ENCODE results near the gene ADARB2. TPM values are rescaled to one million over a fixed set of nuclear protein-coding genes. Genes with fewer than 3 reads are reported as not detected.

ADARB2 gene
- total RNA-seq, 1 donor from 2014 or later, result not detected

- DNase-seq (ENCODE audit: low spot score), result no peak
Observed at GRCh38 chr10:1663226-1663625, 74.1 kb downstream of the ADARB2 start.

GRCh38 chr10:1662438-1663025 lies 74.8 kb downstream of the ADARB2 start:
- DNase-seq (ENCODE audit: low spot score), result no peak

- no peak for DNase-seq (ENCODE audit: low spot score)
Observed at GRCh38 chr10:1661859-1662437, 75.4 kb downstream of the ADARB2 start.

- no peak for DNase-seq (ENCODE audit: low spot score)
Observed at GRCh38 chr10:1661416-1661815, 75.9 kb downstream of the ADARB2 start.

- no peak for DNase-seq (ENCODE audit: low spot score)
Observed at GRCh38 chr10:1660815-1661214, 76.5 kb downstream of the ADARB2 start.

- DNase-seq (ENCODE audit: low spot score), result no peak
Observed at GRCh38 chr10:1660386-1660785, 76.9 kb downstream of the ADARB2 start.

- no peak for DNase-seq (ENCODE audit: low spot score)
Observed at GRCh38 chr10:1659221-1659791, 78.0 kb downstream of the ADARB2 start.

GRCh38 chr10:1658658-1659057 lies 78.7 kb downstream of the ADARB2 start:
- no peak for DNase-seq (ENCODE audit: low spot score)

GRCh38 chr10:1657479-1657878 lies 79.8 kb downstream of the ADARB2 start:
- peak; percentile 11 for DNase-seq (ENCODE audit: low spot score)

- no peak for DNase-seq (ENCODE audit: low spot score)
Observed at GRCh38 chr10:1655367-1655766, 82.0 kb downstream of the ADARB2 start.

GRCh38 chr10:1654811-1655356 lies 82.4 kb downstream of the ADARB2 start:
- DNase-seq (ENCODE audit: low spot score), result no peak

- no peak for DNase-seq (ENCODE audit: low spot score)
Observed at GRCh38 chr10:1654247-1654646, 83.1 kb downstream of the ADARB2 start.

GRCh38 chr10:1653321-1653720 lies 84.0 kb downstream of the ADARB2 start:
- DNase-seq (ENCODE audit: low spot score), result no peak

GRCh38 chr10:1652151-1652550 lies 85.2 kb downstream of the ADARB2 start:
- no peak for DNase-seq (ENCODE audit: low spot score)

- no peak for DNase-seq (ENCODE audit: low spot score)
Observed at GRCh38 chr10:1651270-1651966, 85.9 kb downstream of the ADARB2 start.

- DNase-seq (ENCODE audit: low spot score), result no peak
Observed at GRCh38 chr10:1650542-1651269, 86.6 kb downstream of the ADARB2 start.

- no peak for DNase-seq (ENCODE audit: low spot score)
Observed at GRCh38 chr10:1648648-1649047, 88.7 kb downstream of the ADARB2 start.

GRCh38 chr10:1646332-1646731 lies 91.0 kb downstream of the ADARB2 start:
- no peak for DNase-seq (ENCODE audit: low spot score)

- DNase-seq (ENCODE audit: low spot score), result no peak
Observed at GRCh38 chr10:1645896-1646295, 91.4 kb downstream of the ADARB2 start.

GRCh38 chr10:1644191-1644711 lies 93.1 kb downstream of the ADARB2 start:
- DNase-seq (ENCODE audit: low spot score), result no peak

- DNase-seq (ENCODE audit: low spot score), result no peak
Observed at GRCh38 chr10:1643908-1644179, 93.5 kb downstream of the ADARB2 start.

All from umbilical cord (tissue), 2 donors.